ENCODE results near the gene DHX58. TPM values are rescaled to one million over a fixed set of nuclear protein-coding genes. Genes with fewer than 3 reads are reported as not detected.

DHX58 gene
- total and polyA plus RNA-seq, 10 of the 15 experiments (the other 5 are each of a cell fraction or from before 2014, with no cell fraction given): 3.5 to 69.8 (median 16.4) TPM

DNA sequence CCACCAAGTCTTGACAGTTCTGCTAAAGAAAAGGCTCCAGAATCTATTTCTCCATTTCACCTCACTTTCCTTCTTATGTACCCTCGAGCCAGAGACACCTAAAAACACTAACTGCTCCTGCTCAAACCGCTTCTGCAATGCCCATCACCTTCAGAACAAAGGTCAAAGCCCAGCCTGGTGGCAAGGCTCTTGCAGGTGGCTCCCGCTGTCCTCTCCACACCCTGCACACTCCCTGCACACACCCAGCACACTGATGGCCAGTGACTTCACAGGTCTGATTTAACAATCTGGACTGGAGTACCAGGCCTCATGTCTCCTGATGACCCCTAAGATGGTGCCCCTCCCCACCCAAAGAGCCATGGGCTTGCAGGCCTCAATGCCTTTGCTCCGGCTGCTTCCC lies 52.3 kb downstream of the DHX58 start:
- ChIA-PET CTCF (no interaction called here), POLR2A (interaction anchor here (1.2 kb wide), 1 partner anchor 12 kb away, joined by 3 read pairs; no protein-coding TSS in a partner anchor), RAD21 (ENCODE audit: unreplicated experiment) (no interaction called here), SMC1A (ENCODE audit: uncharacterized antibody, unreplicated experiment) (no interaction called here)
- no peak overlapping the region for H3K27ac ChIP-seq (ENCODE audit: control insufficient read depth, insufficient read depth)
- in situ Hi-C loops (cut with MboI) (no loop called here), intact Hi-C loops (cut with micrococcal nuclease; ENCODE audit: unreplicated experiment) (loop anchor here (5.0 kb wide), 1 partner anchor 33 kb away; no protein-coding TSS in a partner anchor)
- H3K79me2 ChIP-seq (ENCODE audit: control insufficient read depth, insufficient read depth, low read length): no peaks in the 10 kb centered on the region
- FAIRE-seq (no peak), DNase-seq (ENCODE audit: low read depth, low spot score) (no peak), ATAC-seq (no peak)
- no peak for TF ChIP-seq PBX3 (IDR thresholded peaks at IDR 0.05; ENCODE audit: insufficient replicate concordance, low read depth, low read length)
- TF ChIP-seq HCFC1 (IDR thresholded peaks at IDR 0.05; ENCODE audit: low read length): no peak
- no peak for TF ChIP-seq RCOR1 (conservative IDR thresholded peaks at IDR 0.05; ENCODE audit: low read depth, low read length)
- no peak for TF ChIP-seq HDAC6 (IDR thresholded peaks at IDR 0.05; ENCODE audit: unreplicated experiment)
- no peak for TF ChIP-seq ESRRA (IDR thresholded peaks at IDR 0.05; ENCODE audit: low read length)
- TF ChIP-seq MYC (IDR thresholded peaks at IDR 0.05; ENCODE audit: insufficient read depth, insufficient read length, insufficient replicate concordance, low read length, severe bottlenecking): no peak
- TF ChIP-seq, protein P1, sequence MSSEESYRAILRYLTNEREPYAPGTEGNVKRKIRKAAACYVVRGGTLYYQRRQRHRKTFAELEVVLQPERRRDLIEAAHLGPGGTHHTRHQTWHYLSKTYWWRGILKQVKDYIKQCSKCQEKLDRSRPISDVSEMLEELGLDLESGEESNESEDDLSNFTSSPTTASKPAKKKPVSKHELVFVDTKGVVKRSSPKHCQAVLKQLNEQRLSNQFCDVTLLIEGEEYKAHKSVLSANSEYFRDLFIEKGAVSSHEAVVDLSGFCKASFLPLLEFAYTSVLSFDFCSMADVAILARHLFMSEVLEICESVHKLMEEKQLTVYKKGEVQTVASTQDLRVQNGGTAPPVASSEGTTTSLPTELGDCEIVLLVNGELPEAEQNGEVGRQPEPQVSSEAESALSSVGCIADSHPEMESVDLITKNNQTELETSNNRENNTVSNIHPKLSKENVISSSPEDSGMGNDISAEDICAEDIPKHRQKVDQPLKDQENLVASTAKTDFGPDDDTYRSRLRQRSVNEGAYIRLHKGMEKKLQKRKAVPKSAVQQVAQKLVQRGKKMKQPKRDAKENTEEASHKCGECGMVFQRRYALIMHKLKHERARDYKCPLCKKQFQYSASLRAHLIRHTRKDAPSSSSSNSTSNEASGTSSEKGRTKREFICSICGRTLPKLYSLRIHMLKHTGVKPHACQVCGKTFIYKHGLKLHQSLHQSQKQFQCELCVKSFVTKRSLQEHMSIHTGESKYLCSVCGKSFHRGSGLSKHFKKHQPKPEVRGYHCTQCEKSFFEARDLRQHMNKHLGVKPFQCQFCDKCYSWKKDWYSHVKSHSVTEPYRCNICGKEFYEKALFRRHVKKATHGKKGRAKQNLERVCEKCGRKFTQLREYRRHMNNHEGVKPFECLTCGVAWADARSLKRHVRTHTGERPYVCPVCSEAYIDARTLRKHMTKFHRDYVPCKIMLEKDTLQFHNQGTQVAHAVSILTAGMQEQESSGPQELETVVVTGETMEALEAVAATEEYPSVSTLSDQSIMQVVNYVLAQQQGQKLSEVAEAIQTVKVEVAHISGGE (CRISPR knock-in tag; IDR thresholded peaks at IDR 0.05): no peak
- H3K4me1 ChIP-seq (ENCODE audit: control insufficient read depth, insufficient read depth, low read length): peaks cover 11% of the 10 kb centered on the region
- H2AFZ ChIP-seq (ENCODE audit: control insufficient read depth, low read depth, low read length): no peak overlapping the region
- 48% methylated on average over 4 of the region's 4 CpGs for WGBS (ENCODE audit: insufficient coverage, insufficient replicate concordance, low lambda C conversion rate, missing lambda C conversion rate)
- BruUV-seq (replicated peaks): no TSS peak
- H3K27me3 ChIP-seq (replicated peaks in 1 of 2; ENCODE audit: control insufficient read depth in 2 of 2, insufficient read depth in 2 of 2, low read length in 1 of 2): no peaks in the 10 kb centered on the region
- H3K36me3 ChIP-seq (ENCODE audit: control insufficient read depth in 2 of 2, insufficient read depth in 2 of 2, low read length in 1 of 2): no peaks in the 10 kb centered on the region
- H3K9ac ChIP-seq (ENCODE audit: control insufficient read depth, insufficient read depth, low read length): no peak overlapping the region
- no peaks in the 10 kb centered on the region for H4K20me1 ChIP-seq (ENCODE audit: control insufficient read depth, insufficient read depth)
- no peak overlapping the region for H3K4me2 ChIP-seq (ENCODE audit: control insufficient read depth, insufficient read depth)
- no peak overlapping the region for H3K4me3 ChIP-seq
- H3K9me3 ChIP-seq (replicated peaks; ENCODE audit: control insufficient read depth, insufficient read depth, low read length): peaks cover 8% of the 10 kb centered on the region; the same call in 2 of the 3 replicates
